ENCODE measurements around the gene EVL.

The EVL gene, protein sequence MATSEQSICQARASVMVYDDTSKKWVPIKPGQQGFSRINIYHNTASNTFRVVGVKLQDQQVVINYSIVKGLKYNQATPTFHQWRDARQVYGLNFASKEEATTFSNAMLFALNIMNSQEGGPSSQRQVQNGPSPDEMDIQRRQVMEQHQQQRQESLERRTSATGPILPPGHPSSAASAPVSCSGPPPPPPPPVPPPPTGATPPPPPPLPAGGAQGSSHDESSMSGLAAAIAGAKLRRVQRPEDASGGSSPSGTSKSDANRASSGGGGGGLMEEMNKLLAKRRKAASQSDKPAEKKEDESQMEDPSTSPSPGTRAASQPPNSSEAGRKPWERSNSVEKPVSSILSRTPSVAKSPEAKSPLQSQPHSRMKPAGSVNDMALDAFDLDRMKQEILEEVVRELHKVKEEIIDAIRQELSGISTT

DNA sequence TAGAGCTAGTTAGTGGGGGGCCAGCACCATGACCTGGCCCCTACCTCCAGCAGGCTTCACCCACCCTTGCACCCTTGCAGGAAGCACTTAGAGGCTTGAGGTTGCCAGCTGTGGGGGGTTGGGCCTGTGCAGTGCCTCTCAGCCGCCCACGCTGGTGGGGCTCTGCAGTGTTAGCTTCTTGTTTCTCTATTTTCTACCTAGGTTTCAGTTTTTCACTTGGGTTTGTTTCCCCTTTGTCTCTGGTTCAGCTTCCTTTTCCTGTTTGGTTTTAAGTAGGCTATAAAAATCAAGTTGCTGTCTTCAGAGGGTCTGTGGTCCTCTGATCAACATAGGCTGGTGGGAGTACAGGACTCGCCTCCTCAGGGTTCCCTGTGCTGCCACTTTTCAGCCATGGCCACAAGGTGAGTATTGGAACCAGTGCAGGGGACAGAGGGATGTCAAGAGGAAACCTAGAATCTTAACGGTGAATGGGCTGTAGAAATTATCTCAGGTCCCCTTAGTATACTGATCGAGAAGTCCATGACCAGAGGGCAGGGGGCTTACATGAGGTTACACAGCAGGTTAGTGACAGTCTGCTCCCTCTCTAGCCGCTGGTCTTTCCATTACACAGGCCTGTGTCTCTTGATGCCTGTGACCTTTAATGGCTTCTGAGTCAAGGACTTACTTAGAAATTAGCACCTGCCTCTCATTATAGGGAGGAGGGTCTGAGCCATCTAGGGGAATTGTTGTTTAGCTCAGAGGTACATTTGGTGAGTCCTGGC, at the start of gene EVL:
EVL (plus strand) TSS at position 312 of the 761 bp plus-strand sequence; CDS start at position 391, 79 bp downstream.
- Histone ChIP-seq H3K9me3 (ENCODE audit: insufficient read depth, low read length) (no peaks in the 10 kb centered on the region), H3K9ac (ENCODE audit: insufficient read length, low read depth) (no peak within 1 kb of the TSS), H3K4me3 (ENCODE audit: insufficient read length, low read depth) (no peak within 1 kb of the TSS), H3K4me1 (ENCODE audit: insufficient read depth, insufficient read length) (peaks cover 4% of the 10 kb centered on the region), H3K36me3 (ENCODE audit: insufficient read depth, insufficient read length, low read length) (no peaks in the 10 kb centered on the region), H3K27me3 (ENCODE audit: insufficient read depth, insufficient read length) (no peaks in the 10 kb centered on the region)
- TF ChIP-seq YY1 (IDR thresholded peaks at IDR 0.05; ENCODE audit: insufficient read depth, insufficient read length) = no peak
- TF ChIP-seq SUZ12 (IDR thresholded peaks at IDR 0.05; ENCODE audit: extremely low read depth, insufficient read depth, insufficient read length) = no peak
- TF ChIP-seq ZNF274 (IDR thresholded peaks at IDR 0.05; ENCODE audit: low read depth, low read length) = no peak
- DNase-seq (ENCODE audit: low read depth, low spot score) = no peak

DNA sequence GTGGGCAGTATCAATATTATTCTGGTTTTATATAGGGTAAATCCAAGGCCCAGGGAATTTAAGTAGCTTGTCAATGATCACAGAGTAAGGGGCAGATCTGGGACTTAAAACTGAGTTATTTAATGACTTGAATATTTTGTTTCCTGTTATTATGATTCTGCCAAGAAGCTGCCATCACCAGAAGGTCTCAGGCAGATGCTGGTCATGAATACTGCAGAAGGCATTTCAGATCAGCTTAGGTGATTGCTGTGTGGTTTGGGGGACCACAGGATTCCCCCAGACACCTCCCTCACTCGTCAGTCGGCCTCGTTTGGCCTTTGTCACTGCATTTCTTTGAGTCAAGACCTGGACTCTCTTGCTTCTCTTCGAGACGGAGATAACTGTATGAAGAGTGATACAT, 47.7 kb upstream of the EVL start:
- TF ChIP-seq YY1 (IDR thresholded peaks at IDR 0.05; ENCODE audit: insufficient read depth, insufficient read length) (no peak), SUZ12 (IDR thresholded peaks at IDR 0.05; ENCODE audit: extremely low read depth, insufficient read depth, insufficient read length) (no peak), ZNF274 (IDR thresholded peaks at IDR 0.05; ENCODE audit: low read depth, low read length) (no peak)
- no peak overlapping the region for H3K9ac ChIP-seq (ENCODE audit: insufficient read length, low read depth)
- H3K9me3 ChIP-seq (ENCODE audit: insufficient read depth, low read length) = no peaks in the 10 kb centered on the region; the same call in 1 of the 2 replicates
- peaks cover 2% of the 10 kb centered on the region for H3K4me1 ChIP-seq (ENCODE audit: insufficient read depth, insufficient read length)
- no peaks in the 10 kb centered on the region for H3K27me3 ChIP-seq (ENCODE audit: insufficient read depth, insufficient read length)
- H3K36me3 ChIP-seq (ENCODE audit: insufficient read depth, insufficient read length, low read length) = no peaks in the 10 kb centered on the region
- no peak for DNase-seq (ENCODE audit: low read depth, low spot score)
- no peak overlapping the region for H3K4me3 ChIP-seq (ENCODE audit: insufficient read length, low read depth)

DNA sequence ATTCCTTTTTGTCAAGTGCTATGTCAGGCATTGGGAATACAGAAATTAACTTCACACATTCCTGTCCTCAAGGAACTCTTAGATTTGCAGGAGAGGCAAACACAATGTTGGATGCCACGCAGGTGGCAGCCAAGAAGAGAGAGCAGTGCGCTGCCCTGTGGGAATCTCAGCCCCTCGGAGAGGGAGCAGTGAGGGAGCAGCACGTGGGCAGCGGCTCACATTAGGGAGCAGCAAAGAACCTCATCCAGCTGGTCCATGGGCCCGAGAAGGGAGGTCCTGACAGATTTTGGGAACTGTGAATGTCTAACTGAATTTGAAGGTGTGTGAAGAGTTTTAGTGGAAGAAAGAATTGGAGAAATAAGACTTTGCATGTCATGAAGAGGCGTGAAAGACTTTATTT, 47.2 kb upstream of the EVL start:
- peak overlapping the region; percentile 21 for H3K9ac ChIP-seq (ENCODE audit: insufficient read length, low read depth)
- no peaks in the 10 kb centered on the region; the same call in 1 of the 2 replicates for H3K9me3 ChIP-seq (ENCODE audit: insufficient read depth, low read length)
- H3K4me3 ChIP-seq (ENCODE audit: insufficient read length, low read depth) = no peak overlapping the region
- no peaks in the 10 kb centered on the region for H3K36me3 ChIP-seq (ENCODE audit: insufficient read depth, insufficient read length, low read length)
- peaks cover 2% of the 10 kb centered on the region for H3K4me1 ChIP-seq (ENCODE audit: insufficient read depth, insufficient read length)
- DNase-seq (ENCODE audit: low read depth, low spot score) = no peak
- H3K27me3 ChIP-seq (ENCODE audit: insufficient read depth, insufficient read length) = no peaks in the 10 kb centered on the region
- TF ChIP-seq ZNF274 (IDR thresholded peaks at IDR 0.05; ENCODE audit: low read depth, low read length) (no peak), SUZ12 (IDR thresholded peaks at IDR 0.05; ENCODE audit: extremely low read depth, insufficient read depth, insufficient read length) (no peak), YY1 (IDR thresholded peaks at IDR 0.05; ENCODE audit: insufficient read depth, insufficient read length) (no peak)

DNA sequence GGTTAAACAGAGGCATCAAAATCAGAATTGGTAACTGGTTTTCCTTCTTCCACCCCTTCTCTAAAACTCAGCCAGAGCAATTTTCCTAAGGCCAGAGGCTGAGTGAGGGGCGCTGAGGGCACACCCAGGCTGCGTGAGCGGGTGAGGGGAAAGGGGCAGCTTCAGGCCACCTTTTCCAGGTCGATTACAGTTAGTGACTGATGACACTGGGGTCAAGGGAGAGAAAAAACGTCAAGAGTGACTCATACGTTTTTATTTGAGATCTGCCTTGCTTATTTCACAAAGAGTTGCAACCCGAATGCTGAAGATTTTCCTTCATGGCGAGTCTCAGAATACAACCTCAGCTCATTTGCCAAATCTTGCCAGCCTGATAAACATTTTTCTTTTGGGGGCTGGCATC, 46.7 kb upstream of the EVL start:
- no peaks in the 10 kb centered on the region for H3K36me3 ChIP-seq (ENCODE audit: insufficient read depth, insufficient read length, low read length)
- TF ChIP-seq ZNF274 (IDR thresholded peaks at IDR 0.05; ENCODE audit: low read depth, low read length) = no peak
- no peak for TF ChIP-seq YY1 (IDR thresholded peaks at IDR 0.05; ENCODE audit: insufficient read depth, insufficient read length)
- no peak for TF ChIP-seq SUZ12 (IDR thresholded peaks at IDR 0.05; ENCODE audit: extremely low read depth, insufficient read depth, insufficient read length)
- H3K4me3 ChIP-seq (ENCODE audit: insufficient read length, low read depth) = no peak overlapping the region
- no peak overlapping the region for H3K9ac ChIP-seq (ENCODE audit: insufficient read length, low read depth)
- no peaks in the 10 kb centered on the region for H3K27me3 ChIP-seq (ENCODE audit: insufficient read depth, insufficient read length)
- no peaks in the 10 kb centered on the region; the same call in 1 of the 2 replicates for H3K9me3 ChIP-seq (ENCODE audit: insufficient read depth, low read length)
- peaks cover 2% of the 10 kb centered on the region for H3K4me1 ChIP-seq (ENCODE audit: insufficient read depth, insufficient read length)
- DNase-seq (ENCODE audit: low read depth, low spot score) = no peak

DNA sequence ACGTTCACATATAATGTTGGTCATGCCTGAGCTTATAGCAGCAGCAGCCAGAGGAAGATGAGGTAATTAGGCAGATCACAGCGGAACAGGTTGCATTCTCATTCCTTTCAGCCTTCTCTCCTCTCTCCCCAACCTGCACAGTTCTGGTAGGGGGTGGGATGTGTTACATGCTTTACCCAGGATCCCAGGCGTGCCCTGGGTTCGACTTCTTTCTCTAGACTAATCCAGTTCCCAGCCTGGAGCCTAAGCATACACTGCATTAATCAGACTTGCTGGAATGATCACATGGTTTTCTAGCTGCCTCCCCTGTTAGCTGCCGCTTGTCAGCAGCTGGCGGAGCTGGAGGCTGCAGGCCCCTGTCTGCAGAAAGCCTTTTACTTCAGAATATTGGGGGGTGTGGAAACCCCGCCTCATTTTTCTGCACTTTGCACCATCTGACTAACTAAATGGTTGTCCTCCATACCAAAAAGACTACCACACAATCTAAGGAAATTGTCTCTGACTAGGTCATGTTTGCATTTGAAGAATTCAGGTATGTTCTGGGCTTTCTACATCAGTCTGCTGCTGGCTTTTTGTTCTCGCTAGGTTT, 46.0 kb upstream of the EVL start:
- no peak for TF ChIP-seq YY1 (IDR thresholded peaks at IDR 0.05; ENCODE audit: insufficient read depth, insufficient read length)
- TF ChIP-seq ZNF274 (IDR thresholded peaks at IDR 0.05; ENCODE audit: low read depth, low read length) = no peak
- no peak for TF ChIP-seq SUZ12 (IDR thresholded peaks at IDR 0.05; ENCODE audit: extremely low read depth, insufficient read depth, insufficient read length)
- H3K9me3 ChIP-seq (ENCODE audit: insufficient read depth, low read length) = no peaks in the 10 kb centered on the region
- no peak for DNase-seq (ENCODE audit: low read depth, low spot score)
- H3K9ac ChIP-seq (ENCODE audit: insufficient read length, low read depth) = no peak overlapping the region
- peaks cover 2% of the 10 kb centered on the region for H3K4me1 ChIP-seq (ENCODE audit: insufficient read depth, insufficient read length)
- no peaks in the 10 kb centered on the region for H3K27me3 ChIP-seq (ENCODE audit: insufficient read depth, insufficient read length)
- H3K36me3 ChIP-seq (ENCODE audit: insufficient read depth, insufficient read length, low read length) = no peaks in the 10 kb centered on the region
- H3K4me3 ChIP-seq (ENCODE audit: insufficient read length, low read depth) = no peak overlapping the region

DNA sequence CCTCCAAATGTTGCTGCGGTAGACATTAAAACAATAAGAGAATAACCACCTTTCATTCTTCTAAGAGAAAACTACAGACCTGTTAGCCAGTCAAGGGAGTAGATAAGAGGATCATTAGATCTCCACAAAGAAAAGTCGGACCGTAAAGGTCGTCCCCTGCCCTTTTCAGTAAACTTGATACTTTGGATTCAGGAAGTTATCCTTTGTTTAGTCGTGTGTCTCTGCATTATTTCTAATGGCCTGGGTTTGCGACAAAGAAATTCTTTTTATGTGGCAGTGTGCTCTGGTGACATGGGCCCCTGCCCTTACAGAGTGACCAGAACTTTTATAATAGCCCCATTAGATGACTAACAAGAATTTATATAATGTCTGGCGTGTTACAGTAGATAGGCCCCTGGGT, 44.6 kb upstream of the EVL start:
- peaks cover 2% of the 10 kb centered on the region for H3K4me1 ChIP-seq (ENCODE audit: insufficient read depth, insufficient read length)
- H3K27me3 ChIP-seq (ENCODE audit: insufficient read depth, insufficient read length) = no peaks in the 10 kb centered on the region
- no peaks in the 10 kb centered on the region for H3K36me3 ChIP-seq (ENCODE audit: insufficient read depth, insufficient read length, low read length)
- no peak overlapping the region for H3K4me3 ChIP-seq (ENCODE audit: insufficient read length, low read depth)
- H3K9ac ChIP-seq (ENCODE audit: insufficient read length, low read depth) = no peak overlapping the region
- TF ChIP-seq SUZ12 (IDR thresholded peaks at IDR 0.05; ENCODE audit: extremely low read depth, insufficient read depth, insufficient read length) = no peak
- TF ChIP-seq ZNF274 (IDR thresholded peaks at IDR 0.05; ENCODE audit: low read depth, low read length) = no peak
- no peak for TF ChIP-seq YY1 (IDR thresholded peaks at IDR 0.05; ENCODE audit: insufficient read depth, insufficient read length)
- no peak for DNase-seq (ENCODE audit: low read depth, low spot score)
- no peaks in the 10 kb centered on the region for H3K9me3 ChIP-seq (ENCODE audit: insufficient read depth, low read length)
